ENCODE measurements around the gene PTRH2. TPM values are rescaled to one million over a fixed set of nuclear protein-coding genes. Genes with fewer than 3 reads are reported as not detected.
"Not testable (repeated sequence)": the region's sequence is repeated elsewhere in the genome, so short reads cannot be mapped to it uniquely, and the experiment has no call there.

The PTRH2 gene
- total RNA-seq (23.2 TPM), polyA plus RNA-seq (25.9 TPM)
- long read RNA-seq, donor 1, full-length matches to known transcripts: 2 of 2 reads
- long read RNA-seq, donor 1, partial matches to known transcripts: 0 of 2 reads
- long read RNA-seq, donor 1, other reads (novel, unspliced or antisense): 0 of 2 reads
- long read RNA-seq, donor 2: 0 reads
- long read RNA-seq, donor 3, full-length matches to known transcripts: 48 of 48 reads
- long read RNA-seq, donor 3, partial matches to known transcripts: 0 of 48 reads
- long read RNA-seq, donor 3, other reads (novel, unspliced or antisense): 0 of 48 reads
- long read RNA-seq, donor 4, full-length matches to known transcripts: 14 of 14 reads
- long read RNA-seq, donor 4, partial matches to known transcripts: 0 of 14 reads
- long read RNA-seq, donor 4, other reads (novel, unspliced or antisense): 0 of 14 reads
- long read RNA-seq, donor 5, full-length matches to known transcripts: 45 of 45 reads
- long read RNA-seq, donor 5, partial matches to known transcripts: 0 of 45 reads
- long read RNA-seq, donor 5, other reads (novel, unspliced or antisense): 0 of 45 reads
- long read RNA-seq, donor 6, full-length matches to known transcripts: 17 of 43 reads
- long read RNA-seq, donor 6, partial matches to known transcripts: 26 of 43 reads
- long read RNA-seq, donor 6, other reads (novel, unspliced or antisense): 0 of 43 reads
- long read RNA-seq, donor 7, full-length matches to known transcripts: 19 of 59 reads
- long read RNA-seq, donor 7, partial matches to known transcripts: 28 of 59 reads
- long read RNA-seq, donor 7, other reads (novel, unspliced or antisense): 12 of 59 reads
- long read RNA-seq, donor 8, full-length matches to known transcripts: 4 of 4 reads
- long read RNA-seq, donor 8, partial matches to known transcripts: 0 of 4 reads
- long read RNA-seq, donor 8, other reads (novel, unspliced or antisense): 0 of 4 reads
- long read RNA-seq, donor 9, full-length matches to known transcripts: 9 of 125 reads
- long read RNA-seq, donor 9, partial matches to known transcripts: 116 of 125 reads
- long read RNA-seq, donor 9, other reads (novel, unspliced or antisense): 0 of 125 reads
- long read RNA-seq, donor 10, full-length matches to known transcripts: 21 of 21 reads
- long read RNA-seq, donor 10, partial matches to known transcripts: 0 of 21 reads
- long read RNA-seq, donor 10, other reads (novel, unspliced or antisense): 0 of 21 reads

- Histone ChIP-seq H3K4me1 (ENCODE audit: control insufficient read depth in 2 of 2, insufficient read depth in 2 of 2, low read length in 2 of 2) (peaks cover 6 to 9% of the 10 kb centered on the region in 2 donors), H3K4me3 (ENCODE audit: low read length in 2 of 2) (peak within 1 kb of the TSS; percentile 74 to 86), H3K36me3 (ENCODE audit: control insufficient read depth in 2 of 2, insufficient read depth in 2 of 2, low read length in 1 of 2) (peaks cover 0 to 2% of the 10 kb centered on the region in 2 donors), H3K9me3 (ENCODE audit: control insufficient read depth in 2 of 2, insufficient read depth in 1 of 2, low read length in 1 of 2) (peaks cover 0 to 1% of the 10 kb centered on the region in 2 donors), H3K27ac (ENCODE audit: low read depth in 1 of 2, low read length in 1 of 2) (peak within 1 kb of the TSS; percentile 64 to 83), H3K27me3 (ENCODE audit: control insufficient read depth in 2 of 2, insufficient read depth in 1 of 2, low read length in 1 of 2) (no peaks in the 10 kb centered on the region)
- DNase-seq (ENCODE audit: low read depth in 6 of 9, low spot score in 9 of 9): peak; percentile 73 to 95 (median 87)
- under 1% methylated on average over 45 of the region's 45 CpGs for WGBS
Measured at GRCh38 chr17:59707149-59707970, at the start of gene PTRH2, which contains the start of gene VMP1. Gene PTRH2, minus strand, starts transcription at chr17:59707430. Its CDS starts 9,452 bp downstream, at chr17:59697978. Gene VMP1, plus strand, starts transcription at chr17:59707654. Its CDS starts 23,793 bp downstream, at chr17:59731447.

GRCh38 chr17:59756236-59756818 lies 49.1 kb upstream of the PTRH2 start:
- no peak for DNase-seq (ENCODE audit: low read depth in 6 of 9, low spot score in 9 of 9)
- Histone ChIP-seq H3K27ac (ENCODE audit: low read depth in 1 of 2, low read length in 1 of 2) (peak overlapping the region in 1 of 2 donors; percentile 18), H3K4me3 (ENCODE audit: low read length in 2 of 2) (no peak overlapping the region), H3K4me1 (ENCODE audit: control insufficient read depth in 2 of 2, insufficient read depth in 2 of 2, low read length in 2 of 2) (no peaks in the 10 kb centered on the region), H3K9me3 (ENCODE audit: control insufficient read depth in 2 of 2, insufficient read depth in 1 of 2, low read length in 1 of 2) (peaks cover 0 to 8% of the 10 kb centered on the region in 2 donors), H3K27me3 (ENCODE audit: control insufficient read depth in 2 of 2, insufficient read depth in 1 of 2, low read length in 1 of 2) (no peaks in the 10 kb centered on the region), H3K36me3 (ENCODE audit: control insufficient read depth in 2 of 2, insufficient read depth in 2 of 2, low read length in 1 of 2) (peaks cover 3 to 7% of the 10 kb centered on the region in 2 donors)
- 95% methylated on average over 3 of the region's 3 CpGs for WGBS

- H3K36me3 ChIP-seq (ENCODE audit: control insufficient read depth in 2 of 2, insufficient read depth in 2 of 2, low read length in 1 of 2); H3K4me1 ChIP-seq (ENCODE audit: control insufficient read depth in 2 of 2, insufficient read depth in 2 of 2, low read length in 2 of 2): not testable (repeated sequence)
- 98% methylated on average over 12 of the region's 12 CpGs for WGBS
Measured at GRCh38 chr17:59755069-59755468, 47.8 kb upstream of the PTRH2 start.

GRCh38 chr17:59754552-59754951 lies 47.3 kb upstream of the PTRH2 start:
- DNase-seq (ENCODE audit: low read depth in 6 of 9, low spot score in 9 of 9): no peak
- no peaks in the 10 kb centered on the region for H3K27me3 ChIP-seq (ENCODE audit: control insufficient read depth in 2 of 2, insufficient read depth in 1 of 2, low read length in 1 of 2)
- H3K36me3 ChIP-seq (ENCODE audit: control insufficient read depth in 2 of 2, insufficient read depth in 2 of 2, low read length in 1 of 2): peaks cover 3 to 7% of the 10 kb centered on the region in 2 donors
- peaks cover 0 to 8% of the 10 kb centered on the region in 2 donors for H3K9me3 ChIP-seq (ENCODE audit: control insufficient read depth in 2 of 2, insufficient read depth in 1 of 2, low read length in 1 of 2)
- no peak overlapping the region for H3K4me3 ChIP-seq (ENCODE audit: low read length in 2 of 2)
- no peaks in the 10 kb centered on the region for H3K4me1 ChIP-seq (ENCODE audit: control insufficient read depth in 2 of 2, insufficient read depth in 2 of 2, low read length in 2 of 2)
- no peak overlapping the region for H3K27ac ChIP-seq (ENCODE audit: low read depth in 1 of 2, low read length in 1 of 2)

More at GRCh38 chr17:59755069-59755468, 47.8 kb upstream of the PTRH2 start:
- not testable (repeated sequence) for DNase-seq (ENCODE audit: low read depth in 6 of 9, low spot score in 9 of 9); H3K9me3 ChIP-seq (ENCODE audit: control insufficient read depth in 2 of 2, insufficient read depth in 1 of 2, low read length in 1 of 2); H3K4me3 ChIP-seq (ENCODE audit: low read length in 2 of 2); H3K27ac ChIP-seq (ENCODE audit: low read depth in 1 of 2, low read length in 1 of 2); H3K27me3 ChIP-seq (ENCODE audit: control insufficient read depth in 2 of 2, insufficient read depth in 1 of 2, low read length in 1 of 2)

- WGBS: 33% methylated on average over 3 of the region's 3 CpGs
- H3K27me3 ChIP-seq (ENCODE audit: control insufficient read depth in 2 of 2, insufficient read depth in 1 of 2, low read length in 1 of 2): no peaks in the 10 kb centered on the region
- no peak overlapping the region for H3K27ac ChIP-seq (ENCODE audit: low read depth in 1 of 2, low read length in 1 of 2)
- no peak overlapping the region for H3K4me3 ChIP-seq (ENCODE audit: low read length in 2 of 2)
- no peaks in the 10 kb centered on the region for H3K4me1 ChIP-seq (ENCODE audit: control insufficient read depth in 2 of 2, insufficient read depth in 2 of 2, low read length in 2 of 2)
- peaks cover 3 to 7% of the 10 kb centered on the region in 2 donors for H3K36me3 ChIP-seq (ENCODE audit: control insufficient read depth in 2 of 2, insufficient read depth in 2 of 2, low read length in 1 of 2)
- H3K9me3 ChIP-seq (ENCODE audit: control insufficient read depth in 2 of 2, insufficient read depth in 1 of 2, low read length in 1 of 2): peaks cover 0 to 4% of the 10 kb centered on the region in 2 donors
- peak; percentile 40 to 86 (median 74) for DNase-seq (ENCODE audit: low read depth in 6 of 9, low spot score in 9 of 9)
Measured at GRCh38 chr17:59753522-59754467, 46.6 kb upstream of the PTRH2 start.

GRCh38 chr17:59752922-59753321 lies 45.7 kb upstream of the PTRH2 start:
- H3K36me3 ChIP-seq (ENCODE audit: control insufficient read depth in 2 of 2, insufficient read depth in 2 of 2, low read length in 1 of 2): peaks cover 2% of the 10 kb centered on the region in 2 donors
- no peaks in the 10 kb centered on the region for H3K4me1 ChIP-seq (ENCODE audit: control insufficient read depth in 2 of 2, insufficient read depth in 2 of 2, low read length in 2 of 2)
- H3K27ac ChIP-seq (ENCODE audit: low read depth in 1 of 2, low read length in 1 of 2): no peak overlapping the region
- DNase-seq (ENCODE audit: low read depth in 6 of 9, low spot score in 9 of 9): no peak
- no peaks in the 10 kb centered on the region for H3K27me3 ChIP-seq (ENCODE audit: control insufficient read depth in 2 of 2, insufficient read depth in 1 of 2, low read length in 1 of 2)
- H3K4me3 ChIP-seq (ENCODE audit: low read length in 2 of 2): no peak overlapping the region
- WGBS: 92% methylated on average over 7 of the region's 7 CpGs
- H3K9me3 ChIP-seq (ENCODE audit: control insufficient read depth in 2 of 2, insufficient read depth in 1 of 2, low read length in 1 of 2): no peaks in the 10 kb centered on the region

- no peak overlapping the region for H3K4me3 ChIP-seq (ENCODE audit: low read length in 2 of 2)
- no peaks in the 10 kb centered on the region for H3K36me3 ChIP-seq (ENCODE audit: control insufficient read depth in 2 of 2, insufficient read depth in 2 of 2, low read length in 1 of 2)
- H3K27me3 ChIP-seq (ENCODE audit: control insufficient read depth in 2 of 2, insufficient read depth in 1 of 2, low read length in 1 of 2): no peaks in the 10 kb centered on the region
- no peak overlapping the region for H3K27ac ChIP-seq (ENCODE audit: low read depth in 1 of 2, low read length in 1 of 2)
- no peaks in the 10 kb centered on the region for H3K4me1 ChIP-seq (ENCODE audit: control insufficient read depth in 2 of 2, insufficient read depth in 2 of 2, low read length in 2 of 2)
- no peaks in the 10 kb centered on the region for H3K9me3 ChIP-seq (ENCODE audit: control insufficient read depth in 2 of 2, insufficient read depth in 1 of 2, low read length in 1 of 2)
- no peak for DNase-seq (ENCODE audit: low read depth in 6 of 9, low spot score in 9 of 9)
Measured at GRCh38 chr17:59752446-59752845, 45.2 kb upstream of the PTRH2 start.

Data from thymus (tissue), 14 donors.